RWPE2 (cell line): ENCODE measurements around the gene HUNK.

ENCODE experiments used
- ATAC-seq: fragments of 200-7000 bp; cut with Tn5 transposase; 3 replicates; pipeline ENCODE4 v1.9.1; 2021; ENCODE audit warnings: low read depth
- DNase-seq: peaks from one replicate; pipeline ENCODE4 v3.0.0-alpha.2; 2020; ENCODE audit warnings: low spot score
- H3K27ac ChIP-seq: fragments of 450-650 bp; 2 replicates; pipeline ENCODE4 v1.5.1; 2017; ENCODE audit warnings: mild to moderate bottlenecking; ENCODE audit not compliant: poor library complexity, severe bottlenecking
- H3K27me3 ChIP-seq: fragments of 250-450 bp; sonication (Bioruptor Pico); 2 replicates; pipeline ENCODE4 v1.5.1; 2021; ENCODE audit warnings: mild to moderate bottlenecking, moderate library complexity; ENCODE audit not compliant: insufficient read depth, poor library complexity, severe bottlenecking
- H3K36me3 ChIP-seq: fragments of 250-450 bp; sonication (Bioruptor Pico); 2 replicates; pipeline ENCODE4 v1.5.1; 2020; ENCODE audit warnings: low read depth, mild to moderate bottlenecking, moderate library complexity
- H3K4me1 ChIP-seq: fragments of 250-450 bp; sonication (Bioruptor Pico); 2 replicates; pipeline ENCODE4 v1.5.1; 2021; ENCODE audit warnings: mild to moderate bottlenecking, moderate library complexity; ENCODE audit not compliant: insufficient read depth, poor library complexity, severe bottlenecking
- H3K4me3 ChIP-seq: fragments of 250-450 bp; sonication (Bioruptor Pico); 2 replicates; pipeline ENCODE4 v1.5.1; 2021; ENCODE audit warnings: mild to moderate bottlenecking, moderate library complexity; ENCODE audit not compliant: severe bottlenecking
- H3K9me3 ChIP-seq: fragments of 250-450 bp; sonication (Bioruptor Pico); 2 replicates; pipeline ENCODE4 v1.5.1; 2021; ENCODE audit warnings: mild to moderate bottlenecking, moderate library complexity; ENCODE audit not compliant: severe bottlenecking
- TF ChIP-seq, protein P1 (sequence below): fragments of 450-650 bp; IDR thresholded peaks from one replicate; pipeline ENCODE4 v1.5.1; 2017; ENCODE audit warnings: mild to moderate bottlenecking, moderate library complexity; ENCODE audit not compliant: poor library complexity, severe bottlenecking

HUNK gene

GRCh38 chr21:31926498-31926897 is 53.7 kb downstream of the HUNK start:
- Histone ChIP-seq H3K27me3 (peaks cover 4% of the 10 kb centered on the region), H3K36me3 (no peaks in the 10 kb centered on the region), H3K27ac (no peak overlapping the region), H3K9me3 (no peaks in the 10 kb centered on the region), H3K4me1 (no peaks in the 10 kb centered on the region), H3K4me3 (no peak overlapping the region)
- TF ChIP-seq, protein P1, sequence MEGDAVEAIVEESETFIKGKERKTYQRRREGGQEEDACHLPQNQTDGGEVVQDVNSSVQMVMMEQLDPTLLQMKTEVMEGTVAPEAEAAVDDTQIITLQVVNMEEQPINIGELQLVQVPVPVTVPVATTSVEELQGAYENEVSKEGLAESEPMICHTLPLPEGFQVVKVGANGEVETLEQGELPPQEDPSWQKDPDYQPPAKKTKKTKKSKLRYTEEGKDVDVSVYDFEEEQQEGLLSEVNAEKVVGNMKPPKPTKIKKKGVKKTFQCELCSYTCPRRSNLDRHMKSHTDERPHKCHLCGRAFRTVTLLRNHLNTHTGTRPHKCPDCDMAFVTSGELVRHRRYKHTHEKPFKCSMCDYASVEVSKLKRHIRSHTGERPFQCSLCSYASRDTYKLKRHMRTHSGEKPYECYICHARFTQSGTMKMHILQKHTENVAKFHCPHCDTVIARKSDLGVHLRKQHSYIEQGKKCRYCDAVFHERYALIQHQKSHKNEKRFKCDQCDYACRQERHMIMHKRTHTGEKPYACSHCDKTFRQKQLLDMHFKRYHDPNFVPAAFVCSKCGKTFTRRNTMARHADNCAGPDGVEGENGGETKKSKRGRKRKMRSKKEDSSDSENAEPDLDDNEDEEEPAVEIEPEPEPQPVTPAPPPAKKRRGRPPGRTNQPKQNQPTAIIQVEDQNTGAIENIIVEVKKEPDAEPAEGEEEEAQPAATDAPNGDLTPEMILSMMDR, result no peak
- ATAC-seq (no peak), DNase-seq (no peak)

DNA sequence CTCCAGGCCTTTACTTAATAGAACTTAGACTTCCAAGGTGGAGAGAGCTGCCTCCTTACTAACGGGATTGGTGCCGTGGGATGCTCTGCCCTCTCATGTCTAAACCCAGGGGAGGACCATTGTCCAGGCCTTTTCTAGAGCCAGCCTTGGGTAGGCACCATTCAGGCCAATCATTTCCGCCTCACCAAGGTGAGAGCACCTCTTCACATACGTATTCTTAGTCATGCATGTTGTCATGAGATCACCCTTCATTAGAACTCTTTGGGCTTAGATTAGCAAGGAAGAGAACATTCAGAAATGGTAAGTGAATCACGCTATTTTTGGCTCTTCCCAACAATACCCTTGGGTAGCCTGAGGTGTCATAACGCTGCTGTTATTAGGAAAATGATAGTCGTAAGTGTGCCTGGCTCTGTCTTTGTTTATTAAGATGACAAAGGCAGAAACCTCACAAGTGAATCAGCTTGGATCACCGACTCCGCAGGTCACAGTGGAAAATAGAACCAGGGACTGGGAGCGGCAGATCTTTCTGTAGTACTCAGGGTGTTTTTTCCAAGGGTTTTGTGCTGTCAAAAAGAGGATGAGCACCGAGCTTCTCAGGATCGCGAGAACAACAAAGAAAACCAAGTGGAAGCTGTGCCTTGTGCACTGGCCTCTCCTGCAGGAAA is 55.0 kb downstream of the HUNK start:
- Histone ChIP-seq H3K4me1 (no peaks in the 10 kb centered on the region), H3K36me3 (no peaks in the 10 kb centered on the region), H3K27ac (no peak overlapping the region), H3K4me3 (no peak overlapping the region), H3K27me3 (peaks cover 4% of the 10 kb centered on the region), H3K9me3 (no peaks in the 10 kb centered on the region)
- TF ChIP-seq, protein P1, result no peak
- ATAC-seq, result no peak
- no peak for DNase-seq

- no peak for DNase-seq
- Histone ChIP-seq H3K9me3 (no peaks in the 10 kb centered on the region), H3K4me1 (no peaks in the 10 kb centered on the region), H3K36me3 (no peaks in the 10 kb centered on the region), H3K27ac (no peak overlapping the region), H3K4me3 (no peak overlapping the region), H3K27me3 (peaks cover 4% of the 10 kb centered on the region)
- no peak for ATAC-seq
- TF ChIP-seq, protein P1, result no peak
These were observed 55.8 kb downstream of the HUNK start for GRCh38 chr21:31928656-31929055.

DNA sequence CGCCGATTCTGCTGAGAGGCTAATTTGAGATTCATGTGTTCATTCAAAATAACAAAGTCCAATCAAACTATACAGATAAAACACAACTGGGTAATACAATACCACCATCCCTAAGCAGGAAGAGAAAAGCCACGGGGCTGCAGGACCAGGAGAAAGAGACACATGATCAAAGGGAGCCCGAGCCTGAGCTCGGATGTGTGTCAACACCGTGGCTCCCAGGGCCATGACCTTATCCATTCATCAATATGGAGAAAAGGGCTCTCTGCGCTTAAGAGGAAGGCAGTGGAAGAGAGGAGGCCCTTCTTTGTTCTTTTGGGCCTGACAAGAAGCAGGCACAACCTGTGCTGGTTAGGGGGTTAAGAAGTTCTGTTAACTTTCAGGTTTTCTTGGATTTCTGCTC is 56.7 kb downstream of the HUNK start:
- ATAC-seq (no peak), DNase-seq (no peak)
- no peak overlapping the region for H3K27ac ChIP-seq
- H3K4me1 ChIP-seq, result no peaks in the 10 kb centered on the region
- no peaks in the 10 kb centered on the region for H3K9me3 ChIP-seq
- TF ChIP-seq, protein P1, result no peak
- peaks cover 4% of the 10 kb centered on the region for H3K27me3 ChIP-seq
- H3K4me3 ChIP-seq, result no peak overlapping the region
- H3K36me3 ChIP-seq, result no peaks in the 10 kb centered on the region

DNA sequence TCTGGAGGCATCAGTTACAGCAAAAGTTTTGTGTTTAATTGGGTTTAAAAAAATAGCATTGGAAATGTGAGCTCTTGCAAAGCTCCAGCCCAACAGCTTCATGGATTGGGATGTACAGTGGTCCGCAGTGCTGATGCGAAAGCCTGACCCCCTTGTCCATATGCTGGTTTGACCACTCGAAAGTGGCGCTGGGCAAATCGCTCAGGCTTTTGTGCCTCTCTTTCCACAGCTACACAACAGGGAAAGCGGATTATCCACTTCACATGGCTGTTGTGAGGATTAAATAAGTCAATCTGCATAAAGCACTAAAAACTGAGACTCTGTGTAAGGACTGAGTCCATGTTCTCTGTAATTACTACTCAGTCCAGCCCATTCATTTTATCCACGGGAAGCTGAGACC is 57.2 kb downstream of the HUNK start:
- DNase-seq (no peak), ATAC-seq (no peak)
- Histone ChIP-seq H3K27me3 (peaks cover 4% of the 10 kb centered on the region), H3K4me1 (no peaks in the 10 kb centered on the region), H3K9me3 (no peaks in the 10 kb centered on the region), H3K4me3 (no peak overlapping the region), H3K27ac (no peak overlapping the region), H3K36me3 (no peaks in the 10 kb centered on the region)
- TF ChIP-seq, protein P1, result no peak
